Gastroesophageal sphincter (tissue), 4 donors: ENCODE data around the gene TSPAN7. TPM values are rescaled to one million over a fixed set of nuclear protein-coding genes. Genes with fewer than 3 reads are reported as not detected.

Source experiments
- ATAC-seq: fragments of 150-250 bp; one replicate; pipeline ENCODE4 v1.9.1; 2016; ENCODE audit warnings: mild to moderate bottlenecking, moderate library complexity
- H3K27ac ChIP-seq, 4 donors: fragments of 200-600 bp; sonication (generic) in 3 of 4; 1 replicate in 3 of 4; 2 replicates in 1 of 4; pipeline ENCODE4 v1.5.1; 2016 to 2019
- H3K27me3 ChIP-seq: fragments of 200-600 bp; sonication (generic); one replicate; pipeline ENCODE4 v1.5.1; 2019
- H3K36me3 ChIP-seq, 2 donors: fragments of 200-600 bp; sonication (generic); one replicate each; pipeline ENCODE4 v1.5.1; 2019; ENCODE audit warnings: control low read depth in 1 of 2
- H3K4me1 ChIP-seq, 3 donors: fragments of 200-600 bp; sonication (generic); 1 replicate in 2 of 3; 2 replicates in 1 of 3; pipeline ENCODE4 v1.5.1; 2016 to 2019; ENCODE audit warnings: control low read depth in 2 of 3
- H3K4me3 ChIP-seq, 2 donors: fragments of 200-600 bp; sonication (generic); one replicate each; pipeline ENCODE4 v1.5.1; 2019; ENCODE audit warnings: mild to moderate bottlenecking in 1 of 2, moderate library complexity in 1 of 2
- H3K9me3 ChIP-seq, 3 donors: fragments of 200-600 bp; sonication (generic); one replicate each; pipeline ENCODE4 v1.5.1; 2017 to 2019; ENCODE audit warnings: control low read depth in 2 of 3
- CTCF ChIP-seq, 4 experiments: fragments of 200-600 bp in 2 of 4; fragments of 450-650 bp in 2 of 4; sonication (generic) in 1 of 4; IDR thresholded peaks; one replicate each; pipeline ENCODE4 v1.5.1; 2017 to 2019; ENCODE audit warnings: antibody characterized with exemption in 4 of 4, mild to moderate bottlenecking in 2 of 4, moderate library complexity in 2 of 4
- EP300 ChIP-seq: sonication (generic); formaldehyde crosslinking; IDR thresholded peaks from one replicate; pipeline ENCODE4 v1.6.1; 2017; ENCODE audit warnings: antibody characterized with exemption, mild to moderate bottlenecking
- POLR2A ChIP-seq, 2 donors: fragments of 450-650 bp; IDR thresholded peaks; one replicate each; pipeline ENCODE4 v1.6.1; 2017; ENCODE audit warnings: antibody characterized with exemption in 2 of 2, mild to moderate bottlenecking in 2 of 2, moderate library complexity in 1 of 2
- POLR2AphosphoS5 ChIP-seq: sonication (generic); formaldehyde crosslinking; IDR thresholded peaks from one replicate; pipeline ENCODE4 v1.6.1; 2017; ENCODE audit warnings: antibody characterized with exemption
- WGBS, 2 donors: methylation state at CpG; one replicate each; pipeline ENCODE4 v1.1.5; 2018; ENCODE audit warnings: low coverage in 1 of 2; 5-methylcytosine and 5-hydroxymethylcytosine counted together
- total RNA-seq, 4 donors: library from RNA; depleted of rRNA; stranded (reverse); fragments of >200 nt; gene quantifications; one replicate each; pipeline ENCODE4 v1.1.0, GENCODE V29; 2016

Gene TSPAN7
- total RNA-seq, 4 donors from 2014 or later: 6.5 to 50.5 (median 25.2) TPM

DNA sequence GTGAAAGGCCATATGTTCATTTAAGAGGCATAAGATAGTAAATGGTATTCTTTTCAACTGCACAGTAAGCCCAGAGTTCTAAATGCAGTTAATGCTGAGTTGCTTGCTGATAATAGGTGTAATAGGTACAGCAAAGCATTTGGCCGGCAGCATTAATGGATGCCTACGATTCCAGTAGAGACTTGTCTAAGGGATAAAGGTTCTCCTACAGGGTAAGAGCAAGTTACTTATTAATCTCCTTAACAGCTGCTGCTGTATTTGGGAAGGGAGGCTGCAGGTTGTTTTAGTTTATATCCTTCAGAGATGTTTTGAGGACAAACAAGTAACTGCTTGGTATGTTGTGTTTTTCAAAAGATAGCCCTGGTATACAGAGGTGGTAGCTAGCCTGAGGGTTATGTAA, 16.8 kb downstream of the TSPAN7 start:
- Histone ChIP-seq H3K27ac (no peak overlapping the region), H3K4me1 (no peaks in the 10 kb centered on the region), H3K9me3 (no peaks in the 10 kb centered on the region), H3K27me3 (no peaks in the 10 kb centered on the region), H3K4me3 (no peak overlapping the region), H3K36me3 (no peaks in the 10 kb centered on the region)
- TF ChIP-seq POLR2AphosphoS5: no peak
- no peak for TF ChIP-seq POLR2A (IDR thresholded peaks at IDR 0.05)
- no peak for TF ChIP-seq EP300
- TF ChIP-seq CTCF (IDR thresholded peaks at IDR 0.05): no peak
- ATAC-seq: no peak
- 80% methylated on average over 1 of the region's 2 CpGs; no CpG with 5 or more reads in 1 of the 2 donors for WGBS, 2 donors

DNA sequence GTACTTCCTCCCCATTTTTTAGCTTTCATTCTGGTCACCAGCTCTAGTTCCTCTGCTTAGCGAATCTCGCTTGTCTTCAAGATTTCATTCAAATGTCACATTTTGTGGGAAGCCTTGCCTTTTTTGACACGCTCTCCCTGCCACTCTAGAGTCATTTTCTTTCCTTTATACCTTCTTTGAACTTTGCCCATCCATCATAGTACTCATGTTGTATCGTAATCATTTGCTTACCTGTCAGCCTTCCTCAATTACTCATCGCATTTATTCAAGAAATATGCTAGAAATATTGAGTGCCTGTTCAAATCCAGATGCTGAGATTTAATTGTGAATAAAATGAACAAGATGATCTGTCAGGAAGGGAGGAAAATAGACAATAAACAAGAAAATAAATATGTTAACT, 21.8 kb downstream of the TSPAN7 start:
- no peaks in the 10 kb centered on the region for H3K27me3 ChIP-seq
- TF ChIP-seq EP300 (no peak), POLR2AphosphoS5 (no peak), POLR2A (IDR thresholded peaks at IDR 0.05) (no peak), CTCF (IDR thresholded peaks at IDR 0.05) (no peak)
- 70 to 88% methylated on average over 2 to 5 of the region's 5 CpGs for WGBS, 2 donors

GRCh38 chrX:38594434-38594833, 33.1 kb downstream of the TSPAN7 start:
- Histone ChIP-seq H3K4me1 (no peaks in the 10 kb centered on the region), H3K27ac (no peak overlapping the region), H3K9me3 (no peaks in the 10 kb centered on the region), H3K36me3 (no peaks in the 10 kb centered on the region), H3K27me3 (no peaks in the 10 kb centered on the region), H3K4me3 (no peak overlapping the region)
- no peak for TF ChIP-seq POLR2A (IDR thresholded peaks at IDR 0.05)
- TF ChIP-seq POLR2AphosphoS5: no peak
- TF ChIP-seq CTCF (IDR thresholded peaks at IDR 0.05): no peak
- no peak for TF ChIP-seq EP300
- WGBS, 2 donors: 60 to 78% methylated on average over 2 of the region's 2 CpGs
- no peak for ATAC-seq

More for the DNA sequence above, 21.8 kb downstream of the TSPAN7 start:
- ATAC-seq: no peak
- Histone ChIP-seq H3K36me3 (no peaks in the 10 kb centered on the region), H3K27ac (no peak overlapping the region), H3K4me1 (no peaks in the 10 kb centered on the region), H3K4me3 (no peak overlapping the region), H3K9me3 (no peaks in the 10 kb centered on the region)

GRCh38 chrX:38595801-38596200, 34.5 kb downstream of the TSPAN7 start:
- Histone ChIP-seq H3K27me3 (no peaks in the 10 kb centered on the region), H3K4me3 (no peak overlapping the region), H3K4me1 (no peaks in the 10 kb centered on the region), H3K27ac (no peak overlapping the region), H3K36me3 (no peaks in the 10 kb centered on the region), H3K9me3 (no peaks in the 10 kb centered on the region)
- 7 to 40% methylated on average over 1 of the region's 1 CpG for WGBS, 2 donors
- TF ChIP-seq EP300 (no peak), POLR2A (IDR thresholded peaks at IDR 0.05) (no peak), POLR2AphosphoS5 (no peak), CTCF (IDR thresholded peaks at IDR 0.05) (no peak)
- ATAC-seq: no peak

DNA sequence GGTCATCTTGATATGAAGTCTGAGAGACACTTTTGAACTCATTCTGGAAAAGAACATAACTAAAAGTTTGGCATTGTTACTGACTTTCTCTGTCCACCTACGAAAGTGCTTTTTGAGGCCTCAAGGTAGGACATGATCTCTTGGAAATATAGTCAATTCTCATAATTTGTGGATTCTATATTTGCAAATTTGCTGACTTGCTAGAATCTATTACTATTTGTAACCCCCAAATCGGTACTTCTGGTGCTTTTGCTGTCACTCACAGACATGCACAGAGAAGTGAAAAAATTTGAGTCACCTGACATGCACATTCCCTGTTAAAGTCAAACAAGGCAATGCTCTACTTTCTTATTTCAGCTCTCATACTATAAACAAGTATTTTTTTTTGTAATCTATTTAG, 35.6 kb downstream of the TSPAN7 start:
- 39 to 71% methylated on average over 2 of the region's 2 CpGs for WGBS, 2 donors
- TF ChIP-seq POLR2AphosphoS5: no peak
- H3K4me1 ChIP-seq: no peaks in the 10 kb centered on the region
- H3K9me3 ChIP-seq: no peaks in the 10 kb centered on the region
- no peak overlapping the region for H3K27ac ChIP-seq
- H3K27me3 ChIP-seq: no peaks in the 10 kb centered on the region
- H3K4me3 ChIP-seq: no peak overlapping the region
- no peaks in the 10 kb centered on the region for H3K36me3 ChIP-seq
- no peak for ATAC-seq
